B cell (primary cell): Measurements from ENCODE around the gene HINFP.

ENCODE experiments used
- CTCF ChIP-seq: fragments of 200-600 bp; IDR thresholded peaks from one replicate; pipeline ENCODE4 v1.8.0; 2022; ENCODE audit warnings: antibody characterized with exemption, mild to moderate bottlenecking
- EZH2 ChIP-seq: IDR thresholded peaks from 2 replicates; pipeline ENCODE4 v1.6.1; 2012; ENCODE audit warnings: borderline replicate concordance, low read depth, mild to moderate bottlenecking, moderate library complexity, low read length; ENCODE audit not compliant: insufficient read depth, poor library complexity, severe bottlenecking

GRCh38 chr11:119103793-119104192, 17.6 kb upstream of the HINFP start:
- TF ChIP-seq CTCF = no peak
- TF ChIP-seq EZH2 = no peak
